IMR-90 (cell line): ENCODE data around the gene KCNJ1. TPM values are rescaled to one million over a fixed set of nuclear protein-coding genes. Genes with fewer than 3 reads are reported as not detected.

Source experiments
- ATAC-seq: fragments of 200-7000 bp; cut with Tn5 transposase; 2 replicates; pipeline ENCODE4 v1.9.1; 2020; ENCODE audit warnings: low read depth, mild to moderate bottlenecking, moderate library complexity
- BruUV-seq: library from RNA; stranded (reverse); fragments of 400-500 nt; replicated peaks from 2 replicates; lab custom pipeline; 2021; lab: Mats Ljungman, UMichigan
- CTCF ChIA-PET: fragments of 300-600 bp; formaldehyde crosslinking; extraction: SDS; loops from one replicate; lab custom pipeline; 2021; ENCODE audit warnings: antibody characterized with exemption; lab: Yijun Ruan, JAX
- POLR2A ChIA-PET: fragments of 300-600 bp; sonication (Branson Sonifier 250); formaldehyde crosslinking; loops from one replicate; lab custom pipeline; 2022; ENCODE audit warnings: antibody characterized with exemption; ENCODE audit not compliant: unreplicated experiment; lab: Charles Lee
- DNase-seq: peaks from one replicate; pipeline ENCODE4 v3.0.0; 2013
- H2AFZ ChIP-seq: replicated peaks from 2 replicates; pipeline ENCODE3; 2013; ENCODE audit warnings: low read length, mild to moderate bottlenecking; ENCODE audit not compliant: poor library complexity
- H2AK5ac ChIP-seq: 2 replicates; pipeline ENCODE4 v1.6.1; 2013; ENCODE audit warnings: low read depth, low read length, inconsistent platforms
- H2AK9ac ChIP-seq: replicated peaks from 2 replicates; pipeline ENCODE3; 2013; ENCODE audit warnings: mild to moderate bottlenecking, low read depth, low read length, moderate library complexity; ENCODE audit not compliant: poor library complexity
- H2BK120ac ChIP-seq: 2 replicates; pipeline ENCODE4 v1.6.1; 2013; ENCODE audit warnings: low read depth, low read length, inconsistent platforms
- H2BK15ac ChIP-seq: 3 replicates; pipeline ENCODE4 v1.6.1; 2013; ENCODE audit warnings: low read depth, low read length, inconsistent platforms
- H2BK20ac ChIP-seq: 2 replicates; pipeline ENCODE4 v1.6.1; 2013; ENCODE audit warnings: low read depth, mild to moderate bottlenecking, inconsistent platforms, low read length, moderate library complexity
- H2BK5ac ChIP-seq: 2 replicates; pipeline ENCODE4 v1.6.1; 2013; ENCODE audit warnings: mild to moderate bottlenecking, low read depth, low read length, inconsistent platforms; ENCODE audit not compliant: poor library complexity, severe bottlenecking
- H3K14ac ChIP-seq: replicated peaks from 2 replicates; pipeline ENCODE4 v1.6.1; 2013; ENCODE audit warnings: low read depth, low read length, inconsistent platforms
- H3K18ac ChIP-seq: 2 replicates; pipeline ENCODE4 v1.6.1; 2013; ENCODE audit warnings: low read depth, low read length, control low read depth
- H3K23ac ChIP-seq: 2 replicates; pipeline ENCODE4 v1.6.1; 2013; ENCODE audit warnings: low read depth, low read length, inconsistent platforms
- H3K27ac ChIP-seq: 2 replicates; pipeline ENCODE4 v1.5.1; 2013; ENCODE audit warnings: mild to moderate bottlenecking, control low read depth, low read length; ENCODE audit not compliant: insufficient read depth
- H3K27me3 ChIP-seq: 2 replicates; pipeline ENCODE4 v1.6.1; 2013; ENCODE audit warnings: low read length; ENCODE audit not compliant: control insufficient read depth, insufficient read depth
- H3K36me3 ChIP-seq: 2 replicates; pipeline ENCODE4 v1.6.1; 2013; ENCODE audit warnings: low read length, mixed read lengths; ENCODE audit not compliant: control insufficient read depth, insufficient read depth
- H3K4ac ChIP-seq: 2 replicates; pipeline ENCODE4 v1.6.1; 2013; ENCODE audit warnings: low read depth, low read length, inconsistent platforms
- H3K4me1 ChIP-seq: 2 replicates; pipeline ENCODE4 v1.6.1; 2013; ENCODE audit warnings: low read length, mixed read lengths; ENCODE audit not compliant: control insufficient read depth, insufficient read depth
- H3K4me2 ChIP-seq: 2 replicates; pipeline ENCODE4 v1.6.1; 2013; ENCODE audit warnings: low read depth, mild to moderate bottlenecking, control low read depth, low read length, moderate library complexity
- H3K4me3 ChIP-seq: 2 replicates; pipeline ENCODE4 v1.5.1; 2013; ENCODE audit warnings: low read depth, mild to moderate bottlenecking, control low read depth, low read length, moderate library complexity; ENCODE audit not compliant: insufficient read depth
- H3K56ac ChIP-seq: 2 replicates; pipeline ENCODE4 v1.6.1; 2013; ENCODE audit warnings: low read length, inconsistent platforms; ENCODE audit not compliant: insufficient read depth; ENCODE audit errors: extremely low read depth
- H3K79me1 ChIP-seq, 2 experiments: 2 replicates each; pipeline ENCODE4 v1.6.1; 2013; ENCODE audit warnings: low read length in 2 of 2, inconsistent platforms in 1 of 2, low read depth in 1 of 2
- H3K9ac ChIP-seq: 2 replicates; pipeline ENCODE4 v1.6.1; 2013; ENCODE audit warnings: low read depth, low read length, control low read depth
- H3K9me1 ChIP-seq: 2 replicates; pipeline ENCODE4 v1.6.1; 2013; ENCODE audit warnings: low read length, inconsistent platforms; ENCODE audit not compliant: insufficient read depth
- H3K9me3 ChIP-seq: 2 replicates; pipeline ENCODE4 v1.6.1; 2013; ENCODE audit warnings: low read length; ENCODE audit not compliant: control insufficient read depth, insufficient read depth
- H4K20me1 ChIP-seq: 2 replicates; pipeline ENCODE4 v1.6.1; 2013; ENCODE audit warnings: low read length, inconsistent platforms; ENCODE audit not compliant: insufficient read depth
- H4K5ac ChIP-seq: 2 replicates; pipeline ENCODE4 v1.6.1; 2013; ENCODE audit warnings: mild to moderate bottlenecking, low read depth, low read length, control low read depth
- H4K8ac ChIP-seq, 2 experiments: 2 replicates each; pipeline ENCODE4 v1.6.1; 2013; ENCODE audit warnings: low read depth in 2 of 2, low read length in 2 of 2, control low read depth in 1 of 2, inconsistent platforms in 1 of 2
- H4K91ac ChIP-seq: 2 replicates; pipeline ENCODE4 v1.6.1; 2013; ENCODE audit warnings: low read depth, low read length, inconsistent platforms; ENCODE audit not compliant: insufficient read depth
- BHLHE40 ChIP-seq: fragments of 150-350 bp; IDR thresholded peaks from 2 replicates; pipeline ENCODE4 v1.6.1; 2016; ENCODE audit warnings: mild to moderate bottlenecking, low read depth, low read length
- CEBPB ChIP-seq: IDR thresholded peaks from 2 replicates; pipeline ENCODE4 v1.6.1; 2012; ENCODE audit warnings: low read depth, low read length, improper control_type of control experiment
- CHD1 ChIP-seq: IDR thresholded peaks from 2 replicates; pipeline ENCODE4 v1.6.1; 2012; ENCODE audit warnings: low read depth, low read length, improper control_type of control experiment
- CTCF ChIP-seq: conservative IDR thresholded peaks from 2 replicates; pipeline ENCODE4 v1.5.1; 2012; ENCODE audit warnings: mild to moderate bottlenecking, low read depth, low read length, improper control_type of control experiment
- FOS ChIP-seq: fragments of 150-350 bp; IDR thresholded peaks from 2 replicates; pipeline ENCODE4 v1.6.1; 2016; ENCODE audit warnings: low read depth, low read length
- MAFK ChIP-seq: IDR thresholded peaks from 2 replicates; pipeline ENCODE4 v1.6.1; 2012; ENCODE audit warnings: low read depth, low read length, improper control_type of control experiment
- MAZ ChIP-seq: IDR thresholded peaks from 2 replicates; pipeline ENCODE4 v1.6.1; 2012; ENCODE audit warnings: low read depth, mild to moderate bottlenecking, low read length, improper control_type of control experiment, moderate library complexity, borderline replicate concordance
- MXI1 ChIP-seq: IDR thresholded peaks from 2 replicates; pipeline ENCODE4 v1.6.1; 2012; ENCODE audit warnings: low read depth, mild to moderate bottlenecking, low read length, moderate library complexity, borderline replicate concordance
- NFE2L2 ChIP-seq: fragments of 150-350 bp; IDR thresholded peaks from 2 replicates; pipeline ENCODE4 v1.6.1; 2016; ENCODE audit warnings: low read depth, mild to moderate bottlenecking, low read length
- RAD21 ChIP-seq: IDR thresholded peaks from 2 replicates; pipeline ENCODE4 v1.6.1; 2012; ENCODE audit warnings: low read length, improper control_type of control experiment
- RCOR1 ChIP-seq: IDR thresholded peaks from 2 replicates; pipeline ENCODE4 v1.6.1; 2012; ENCODE audit warnings: mild to moderate bottlenecking, low read length, improper control_type of control experiment; ENCODE audit not compliant: insufficient replicate concordance
- RFX5 ChIP-seq: IDR thresholded peaks from 2 replicates; pipeline ENCODE4 v1.8.0; 2012; ENCODE audit warnings: low read depth, mild to moderate bottlenecking, low read length, moderate library complexity
- SMC3 ChIP-seq: fragments of 150-350 bp; IDR thresholded peaks from 2 replicates; pipeline ENCODE4 v1.6.1; 2016; ENCODE audit warnings: low read depth, mild to moderate bottlenecking, antibody characterized with exemption, low read length, moderate library complexity
- USF2 ChIP-seq: fragments of 150-350 bp; IDR thresholded peaks from 2 replicates; pipeline ENCODE4 v1.6.1; 2017; ENCODE audit warnings: mild to moderate bottlenecking, antibody characterized with exemption, low read length, low read depth
- WGBS, 2 experiments: methylation state at CpG; one replicate each; pipeline versions ENCODE4 v1.1.5 to v1.1.7; 2013; ENCODE audit warnings: missing lambda C conversion rate in 2 of 2; ENCODE audit not compliant: insufficient read length in 1 of 2; ENCODE audit errors: extremely low coverage in 2 of 2; 5-methylcytosine and 5-hydroxymethylcytosine counted together
- dilution Hi-C: fragments of 300-500 bp; cut with HindIII; formaldehyde crosslinking; loops from one replicate; pipeline ENCODE4 v1.14.3; 2018; ENCODE audit warnings: low sequenced_read_pairs; ENCODE audit not compliant: unreplicated experiment
- in situ Hi-C: fragments of 300-500 bp; cut with MboI; formaldehyde crosslinking; loops from 3 replicates; pipeline ENCODE4 v1.14.3; 2019; ENCODE audit warnings: low sequenced_read_pairs, inconsistent platforms, mixed read lengths
- intact Hi-C: fragments of 100-400 bp; cut with micrococcal nuclease; formaldehyde crosslinking; loops from 2 replicates; pipeline ENCODE4 v1.10.0; 2022
- polyA plus RNA-seq, 3 experiments: library from polyadenylated mRNA; depleted of rRNA; stranded (reverse); fragments of >200 nt; gene quantifications; 2 replicates each; pipeline ENCODE4 v1.2.3, GENCODE V29; 2012; ENCODE audit warnings: low replicate concordance in 1 of 3
- total RNA-seq: library from RNA; depleted of rRNA; stranded (reverse); fragments of >200 nt; gene quantifications from 2 replicates; pipeline ENCODE4 v1.2.3, GENCODE V29; 2012
- TF ChIP-seq, protein P1 (sequence below): fragments of 150-350 bp; IDR thresholded peaks from 2 replicates; pipeline ENCODE4 v1.6.1; 2016; ENCODE audit warnings: low read depth, mild to moderate bottlenecking, low read length, moderate library complexity, borderline replicate concordance

Gene KCNJ1
- total and polyA plus RNA-seq, 2 of the 4 experiments (the other 2 are of a cell fraction), result not detected

DNA sequence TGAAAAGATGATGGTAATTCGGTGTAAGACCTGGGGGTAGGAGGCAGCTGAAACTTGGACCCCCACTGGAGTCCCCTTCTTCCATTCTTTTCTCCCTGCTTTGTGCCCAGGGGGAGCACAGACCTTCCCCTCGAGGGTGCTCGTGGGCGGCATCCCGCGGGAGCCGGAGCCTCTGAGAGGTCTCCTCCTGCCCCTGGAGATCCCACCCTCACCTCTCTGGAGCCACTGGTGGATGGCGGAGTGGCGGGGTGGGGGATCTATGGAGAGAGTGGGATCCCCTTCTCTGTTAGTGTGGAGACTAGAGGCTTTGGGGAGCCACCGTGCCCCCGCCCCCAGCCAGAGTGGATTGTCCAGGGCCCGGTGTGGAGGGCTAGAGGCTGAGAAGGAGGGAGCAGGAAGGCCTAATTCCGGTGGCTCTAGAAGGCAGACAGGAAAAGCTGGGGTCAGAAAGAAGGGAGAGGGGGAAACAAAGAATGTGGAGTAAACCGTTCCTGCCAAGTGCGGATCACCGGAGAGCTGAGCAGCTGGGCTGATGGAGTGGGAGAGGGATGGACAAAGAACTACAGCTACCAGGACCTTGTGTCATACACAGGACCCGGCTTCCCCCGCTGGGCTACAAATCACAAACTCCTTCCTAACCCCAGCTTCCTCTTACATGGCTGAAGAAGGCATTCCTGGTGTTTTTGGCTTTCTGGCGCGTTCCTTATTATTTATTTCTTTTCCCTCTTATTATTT lies 41.9 kb downstream of the KCNJ1 start:
- no peak overlapping the region for H3K23ac ChIP-seq
- intact Hi-C loops, result no loop called here
- H3K9me1 ChIP-seq, result no peaks in the 10 kb centered on the region
- H3K4me2 ChIP-seq, result no peak overlapping the region
- H4K20me1 ChIP-seq, result no peaks in the 10 kb centered on the region
- in situ Hi-C loops, result loop anchor here (5.0 to 10.0 kb wide), 3 partner anchors 193 to 790 kb away; no protein-coding TSS in a partner anchor
- no peak overlapping the region for H2BK20ac ChIP-seq
- CTCF ChIA-PET, result no interaction called here
- no peak overlapping the region for H4K8ac ChIP-seq
- no peak overlapping the region for H3K4ac ChIP-seq
- no peak overlapping the region for H2BK15ac ChIP-seq
- H3K9me3 ChIP-seq, result peaks cover 2% of the 10 kb centered on the region; the same call in 1 of the 2 replicates
- peak overlapping the region; percentile 10 for H2AFZ ChIP-seq
- H3K14ac ChIP-seq, result no peak overlapping the region
- no peak overlapping the region for H4K91ac ChIP-seq
- no peak overlapping the region for H3K9ac ChIP-seq
- no peak for ATAC-seq
- no peaks in the 10 kb centered on the region for H3K4me1 ChIP-seq
- no peak overlapping the region for H2BK5ac ChIP-seq
- H3K56ac ChIP-seq, result no peak overlapping the region
- no peak for DNase-seq
- H4K5ac ChIP-seq, result no peak overlapping the region
- H3K4me3 ChIP-seq, result no peak overlapping the region
- no peak overlapping the region for H2BK120ac ChIP-seq
- 75% methylated on average over 4 of the region's 20 CpGs; no CpG with 5 or more reads in 1 of the 2 experiments for WGBS, 2 experiments
- no peak overlapping the region for H2AK5ac ChIP-seq
- H3K79me1 ChIP-seq, result no peaks in the 10 kb centered on the region
- H3K27me3 ChIP-seq, result no peaks in the 10 kb centered on the region
- no peak overlapping the region for H3K18ac ChIP-seq
- POLR2A ChIA-PET, result no interaction called here
- BruUV-seq, result no TSS peak
- no peaks in the 10 kb centered on the region for H3K36me3 ChIP-seq
- no peak overlapping the region for H3K27ac ChIP-seq
- peak overlapping the region; percentile 38 for H2AK9ac ChIP-seq
- dilution Hi-C loops, result loop anchor here (25.0 kb wide), 1 partner anchor 638 kb away; no protein-coding TSS in a partner anchor
- TF ChIP-seq CTCF, result no peak
- no peak for TF ChIP-seq FOS
- no peak for TF ChIP-seq RFX5
- TF ChIP-seq NFE2L2, result no peak
- TF ChIP-seq MXI1, result no peak
- no peak for TF ChIP-seq CHD1
- no peak for TF ChIP-seq USF2
- no peak for TF ChIP-seq CEBPB
- TF ChIP-seq SMC3, result no peak
- TF ChIP-seq BHLHE40, result no peak
- TF ChIP-seq MAFK, result no peak
- TF ChIP-seq RAD21, result no peak
- no peak for TF ChIP-seq MAZ
- no peak for TF ChIP-seq RCOR1
- TF ChIP-seq, protein P1, sequence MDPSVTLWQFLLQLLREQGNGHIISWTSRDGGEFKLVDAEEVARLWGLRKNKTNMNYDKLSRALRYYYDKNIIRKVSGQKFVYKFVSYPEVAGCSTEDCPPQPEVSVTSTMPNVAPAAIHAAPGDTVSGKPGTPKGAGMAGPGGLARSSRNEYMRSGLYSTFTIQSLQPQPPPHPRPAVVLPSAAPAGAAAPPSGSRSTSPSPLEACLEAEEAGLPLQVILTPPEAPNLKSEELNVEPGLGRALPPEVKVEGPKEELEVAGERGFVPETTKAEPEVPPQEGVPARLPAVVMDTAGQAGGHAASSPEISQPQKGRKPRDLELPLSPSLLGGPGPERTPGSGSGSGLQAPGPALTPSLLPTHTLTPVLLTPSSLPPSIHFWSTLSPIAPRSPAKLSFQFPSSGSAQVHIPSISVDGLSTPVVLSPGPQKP, result no peak
